SH-SY5Y (cell line): Measurements from ENCODE around the gene PANX2.

Source experiments
- GATA2 ChIP-seq: IDR thresholded peaks from 2 replicates; pipeline ENCODE4 v1.6.1; 2011; ENCODE audit warnings: mild to moderate bottlenecking, low read depth, low read length
- GATA3 ChIP-seq: IDR thresholded peaks from 2 replicates; pipeline ENCODE4 v1.6.1; 2011; ENCODE audit warnings: low read depth, mild to moderate bottlenecking, low read length, moderate library complexity

DNA sequence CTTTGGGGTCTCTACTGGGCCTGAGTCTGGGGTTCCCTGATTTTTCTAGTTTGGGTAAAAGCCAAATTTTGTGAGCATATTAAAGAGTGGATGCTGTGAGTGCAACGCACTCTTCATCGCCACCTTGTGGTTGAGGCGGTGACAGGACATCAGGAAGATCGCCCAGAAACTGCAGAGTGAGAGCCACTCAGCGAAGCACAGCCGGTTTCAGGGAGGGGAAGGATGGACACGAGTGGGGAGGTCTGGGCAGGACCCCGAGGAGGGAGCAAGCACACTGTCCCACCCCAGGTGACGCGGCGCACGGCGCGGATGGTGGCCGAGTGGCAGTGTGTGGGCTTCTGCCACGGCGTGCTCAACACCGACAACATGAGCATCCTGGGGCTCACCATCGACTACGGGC lies 39.4 kb downstream of the PANX2 start:
- no peak for TF ChIP-seq GATA2
- no peak for TF ChIP-seq GATA3
